Fibroblast of lung (primary cell): ENCODE data around the gene NMT1. TPM values are rescaled to one million over a fixed set of nuclear protein-coding genes. Genes with fewer than 3 reads are reported as not detected.

Experiments
- DNase-seq, 2 donors: peaks; one replicate each; pipeline versions ENCODE4 v3.0.0 to v3.0.0-alpha.2; 2010; ENCODE audit warnings: low read depth in 2 of 2
- H2AFZ ChIP-seq: 2 replicates; pipeline ENCODE4 v1.5.1; 2012; ENCODE audit warnings: low read length, control low read depth, inconsistent platforms
- H3K27ac ChIP-seq: 2 replicates; pipeline ENCODE4 v1.5.1; 2011; ENCODE audit warnings: low read length, control low read depth; ENCODE audit not compliant: insufficient read depth
- H3K27me3 ChIP-seq: 2 replicates; pipeline ENCODE4 v1.5.1; 2011; ENCODE audit warnings: mild to moderate bottlenecking, low read length; ENCODE audit not compliant: control insufficient read depth, insufficient read depth
- H3K36me3 ChIP-seq: 2 replicates; pipeline ENCODE4 v1.5.1; 2011; ENCODE audit warnings: low read length; ENCODE audit not compliant: control insufficient read depth, insufficient read depth
- H3K4me1 ChIP-seq: 2 replicates; pipeline ENCODE4 v1.5.1; 2011; ENCODE audit warnings: low read length; ENCODE audit not compliant: control insufficient read depth, insufficient read depth; ENCODE audit errors: extremely low read depth
- H3K4me2 ChIP-seq: 2 replicates; pipeline ENCODE4 v1.5.1; 2011; ENCODE audit warnings: low read length, control low read depth; ENCODE audit not compliant: insufficient read depth; ENCODE audit errors: extremely low read depth
- H3K4me3 ChIP-seq, 4 experiments: fragments of 200-600 bp in 1 of 4; sonication (generic) in 1 of 4; replicated peaks in 1 of 4; 2 replicates each; pipeline ENCODE4 v1.5.1; 2011 to 2016; ENCODE audit warnings: low read length in 4 of 4, low read depth in 3 of 4, mild to moderate bottlenecking in 3 of 4, control low read depth in 2 of 4, inconsistent platforms in 1 of 4, mixed read lengths in 1 of 4; ENCODE audit not compliant: insufficient read depth in 1 of 4; ENCODE audit errors: control extremely low read depth in 1 of 4
- H3K79me2 ChIP-seq: 2 replicates; pipeline ENCODE4 v1.5.1; 2012; ENCODE audit warnings: mild to moderate bottlenecking, low read length, inconsistent platforms; ENCODE audit not compliant: control insufficient read depth, insufficient read depth
- H3K9ac ChIP-seq: 2 replicates; pipeline ENCODE4 v1.5.1; 2011; ENCODE audit warnings: mild to moderate bottlenecking, low read length, control low read depth; ENCODE audit not compliant: insufficient read depth
- H3K9me3 ChIP-seq: 2 replicates; pipeline ENCODE4 v1.5.1; 2012; ENCODE audit warnings: low read depth, low read length; ENCODE audit not compliant: control insufficient read depth, insufficient read depth
- H4K20me1 ChIP-seq: 2 replicates; pipeline ENCODE4 v1.5.1; 2011; ENCODE audit warnings: low read length; ENCODE audit not compliant: control insufficient read depth, insufficient read depth; ENCODE audit errors: extremely low read depth
- EZH2 ChIP-seq: IDR thresholded peaks from 2 replicates; pipeline ENCODE4 v1.5.1; 2012; ENCODE audit warnings: low read length, control low read depth, mild to moderate bottlenecking; ENCODE audit errors: missing control alignments
- polyA plus RNA-seq, 2 donors: library from polyadenylated mRNA; depleted of rRNA in 1 of 2; stranded (reverse) in 1 of 2; unstranded in 1 of 2; fragments of >200 nt; gene quantifications; 2 replicates each; pipeline ENCODE4 v1.2.1, GENCODE V29; 2011 to 2012; ENCODE audit warnings: missing spikeins in 1 of 2
- total RNA-seq: library from RNA; depleted of rRNA; stranded (reverse); fragments of >200 nt; gene quantifications from 2 replicates; pipeline ENCODE4 v1.2.1, GENCODE V29; 2014
- TF ChIP-seq, protein P1 (sequence below), 2 donors: IDR thresholded peaks in 1 of 2; conservative IDR thresholded peaks in 1 of 2; 1 replicate in 1 of 2; 2 replicates in 1 of 2; pipeline ENCODE4 v1.5.1; 2011 to 2012; ENCODE audit warnings: low read length in 2 of 2, control low read depth in 1 of 2, inconsistent platforms in 1 of 2, low read depth in 1 of 2, mild to moderate bottlenecking in 1 of 2

The NMT1 gene
- total and polyA plus RNA-seq, 2 donors (not counting 1 experiment from before 2014, with no cell fraction given) = 46.2 to 124 TPM

GRCh38 chr17:45136846-45137560 lies 75.9 kb downstream of the NMT1 start:
- Histone ChIP-seq H3K9ac (no peak overlapping the region), H3K27me3 (no peaks in the 10 kb centered on the region), H3K36me3 (no peaks in the 10 kb centered on the region), H3K4me3 (peak overlapping the region in 1 of 4 experiments; percentile 82), H3K4me1 (peaks cover 5% of the 10 kb centered on the region), H3K9me3 (no peaks in the 10 kb centered on the region), H3K27ac (no peak overlapping the region), H3K79me2 (no peaks in the 10 kb centered on the region), H3K4me2 (no peak overlapping the region), H2AFZ (no peak overlapping the region), H4K20me1 (no peaks in the 10 kb centered on the region)
- TF ChIP-seq EZH2 = no peak
- TF ChIP-seq, protein P1, sequence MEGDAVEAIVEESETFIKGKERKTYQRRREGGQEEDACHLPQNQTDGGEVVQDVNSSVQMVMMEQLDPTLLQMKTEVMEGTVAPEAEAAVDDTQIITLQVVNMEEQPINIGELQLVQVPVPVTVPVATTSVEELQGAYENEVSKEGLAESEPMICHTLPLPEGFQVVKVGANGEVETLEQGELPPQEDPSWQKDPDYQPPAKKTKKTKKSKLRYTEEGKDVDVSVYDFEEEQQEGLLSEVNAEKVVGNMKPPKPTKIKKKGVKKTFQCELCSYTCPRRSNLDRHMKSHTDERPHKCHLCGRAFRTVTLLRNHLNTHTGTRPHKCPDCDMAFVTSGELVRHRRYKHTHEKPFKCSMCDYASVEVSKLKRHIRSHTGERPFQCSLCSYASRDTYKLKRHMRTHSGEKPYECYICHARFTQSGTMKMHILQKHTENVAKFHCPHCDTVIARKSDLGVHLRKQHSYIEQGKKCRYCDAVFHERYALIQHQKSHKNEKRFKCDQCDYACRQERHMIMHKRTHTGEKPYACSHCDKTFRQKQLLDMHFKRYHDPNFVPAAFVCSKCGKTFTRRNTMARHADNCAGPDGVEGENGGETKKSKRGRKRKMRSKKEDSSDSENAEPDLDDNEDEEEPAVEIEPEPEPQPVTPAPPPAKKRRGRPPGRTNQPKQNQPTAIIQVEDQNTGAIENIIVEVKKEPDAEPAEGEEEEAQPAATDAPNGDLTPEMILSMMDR (conservative IDR thresholded peaks at IDR 0.05 in 1 of 2, IDR thresholded peaks at IDR 0.05 in 1 of 2; ENCODE audit: low read depth in 1 of 2, low read length in 2 of 2) = no peak
- no peak for DNase-seq

DNA sequence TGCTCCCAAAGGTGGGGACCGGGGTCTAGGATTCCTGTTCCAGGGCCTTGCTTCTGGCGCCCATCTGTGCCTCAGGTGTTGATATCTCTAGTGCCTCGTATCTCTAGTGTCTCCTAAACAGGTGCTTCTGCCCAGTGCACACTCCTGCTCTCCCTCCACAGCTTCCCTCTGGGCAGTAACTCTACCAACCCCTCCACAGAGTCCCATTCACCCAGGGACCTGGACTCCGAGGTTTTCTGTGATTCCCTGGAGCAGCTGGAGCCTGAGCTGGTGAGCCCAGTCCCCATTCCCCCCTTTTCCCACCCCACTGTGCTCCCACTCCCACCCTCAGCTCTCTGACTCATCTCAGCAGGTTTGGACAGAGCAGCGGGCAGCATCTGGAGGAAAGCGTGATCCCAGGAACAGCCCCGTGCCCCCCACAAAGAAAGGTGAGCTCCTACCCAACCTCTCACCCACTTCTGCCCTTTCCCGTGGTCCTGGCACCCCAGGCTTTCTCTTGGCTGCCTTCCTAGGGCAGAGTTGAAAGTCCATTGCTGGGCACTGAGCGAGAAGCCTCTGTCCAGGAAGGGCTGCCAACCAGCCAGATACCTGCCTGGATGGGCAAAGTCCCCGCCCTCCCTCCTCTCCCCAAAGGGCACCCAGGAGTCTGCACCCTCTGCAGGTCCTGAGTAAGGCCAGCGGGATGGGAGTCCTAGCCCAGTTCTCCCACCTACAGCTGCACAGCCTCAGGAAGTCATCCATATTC lies 76.6 kb downstream of the NMT1 start:
- Histone ChIP-seq H4K20me1 (no peaks in the 10 kb centered on the region), H3K9me3 (no peaks in the 10 kb centered on the region), H3K79me2 (no peaks in the 10 kb centered on the region), H3K27ac (no peak overlapping the region), H3K4me2 (no peak overlapping the region), H3K36me3 (no peaks in the 10 kb centered on the region), H3K4me3 (no peak overlapping the region), H2AFZ (no peak overlapping the region), H3K9ac (no peak overlapping the region), H3K27me3 (no peaks in the 10 kb centered on the region), H3K4me1 (peaks cover 5% of the 10 kb centered on the region)
- DNase-seq = no peak
- no peak for TF ChIP-seq EZH2
- TF ChIP-seq, protein P1 (conservative IDR thresholded peaks at IDR 0.05 in 1 of 2, IDR thresholded peaks at IDR 0.05 in 1 of 2; ENCODE audit: low read depth in 1 of 2, low read length in 2 of 2) = no peak

DNA sequence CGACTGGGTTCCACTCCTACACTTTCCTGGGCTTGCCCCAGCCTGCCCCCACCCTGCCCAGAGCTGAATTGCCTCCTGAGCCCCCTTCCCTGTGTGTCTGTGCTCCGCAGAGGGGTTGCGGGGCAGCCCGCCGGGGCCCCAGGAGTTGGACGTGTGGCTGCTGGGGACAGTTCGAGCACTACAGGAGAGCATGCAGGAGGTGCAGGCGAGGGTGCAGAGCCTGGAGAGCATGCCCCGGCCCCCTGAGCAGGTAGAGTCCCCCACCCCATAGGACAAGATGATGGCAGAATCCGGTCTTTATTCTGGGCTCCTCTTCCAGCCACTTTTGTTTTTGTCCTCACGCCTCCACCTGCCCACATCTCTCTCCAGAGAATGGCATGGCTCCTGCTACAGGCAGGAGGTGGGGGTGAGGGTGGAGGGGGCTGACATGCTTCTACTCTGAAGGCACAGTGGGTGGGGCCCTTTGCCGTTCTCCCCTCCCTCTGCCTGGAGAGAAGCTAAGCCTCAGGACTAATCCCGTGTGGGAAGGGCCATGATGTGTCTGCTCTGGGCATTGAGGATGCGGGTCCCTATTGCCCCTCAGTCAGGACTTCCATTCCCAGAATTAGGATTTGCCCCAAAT lies 77.9 kb downstream of the NMT1 start:
- Histone ChIP-seq H3K4me1 (peaks cover 7% of the 10 kb centered on the region), H3K9me3 (no peaks in the 10 kb centered on the region), H3K4me3 (no peak overlapping the region), H3K27ac (no peak overlapping the region), H3K79me2 (no peaks in the 10 kb centered on the region), H3K4me2 (no peak overlapping the region), H3K27me3 (no peaks in the 10 kb centered on the region), H4K20me1 (no peaks in the 10 kb centered on the region), H2AFZ (no peak overlapping the region), H3K9ac (no peak overlapping the region), H3K36me3 (no peaks in the 10 kb centered on the region)
- DNase-seq = no peak
- no peak for TF ChIP-seq EZH2
- TF ChIP-seq, protein P1 (conservative IDR thresholded peaks at IDR 0.05 in 1 of 2, IDR thresholded peaks at IDR 0.05 in 1 of 2; ENCODE audit: low read depth in 1 of 2, low read length in 2 of 2) = no peak
